Neural progenitor cell (in vitro differentiated cells): ENCODE results near the gene RFX3.

Source experiments
- EZH2 ChIP-seq: fragments of 200-600 bp; sonication (generic); IDR thresholded peaks from 2 replicates; pipeline ENCODE4 v1.6.1; 2017; ENCODE audit warnings: antibody characterized with exemption, mild to moderate bottlenecking, moderate library complexity
- EZH2phosphoT487 ChIP-seq: fragments of 200-600 bp; sonication (generic); IDR thresholded peaks from 2 replicates; pipeline ENCODE4 v1.6.1; 2017; ENCODE audit warnings: antibody characterized with exemption
- TF ChIP-seq, protein P1 (sequence below): fragments of 200-600 bp; sonication (generic); IDR thresholded peaks from 2 replicates; pipeline ENCODE4 v1.5.1; 2017; ENCODE audit warnings: antibody characterized with exemption, mild to moderate bottlenecking

DNA sequence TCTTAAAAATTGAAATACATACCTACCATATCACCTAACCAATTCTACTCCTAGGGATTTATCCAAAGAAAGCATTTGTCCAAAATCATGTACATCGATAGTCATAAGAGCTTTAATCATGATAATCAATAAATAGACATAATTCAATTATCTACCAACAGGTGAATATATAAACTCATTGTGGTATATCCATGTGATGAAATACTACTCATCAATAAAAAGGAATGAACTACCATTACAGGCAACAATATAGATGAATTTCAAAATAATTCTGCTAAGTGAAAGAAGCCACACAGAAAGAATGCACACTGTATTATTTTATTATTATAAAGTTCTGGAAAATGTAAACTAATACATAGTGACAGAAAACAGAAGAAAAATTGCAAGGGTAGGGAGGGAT, 81.8 kb downstream of the RFX3 start:
- TF ChIP-seq, protein P1, sequence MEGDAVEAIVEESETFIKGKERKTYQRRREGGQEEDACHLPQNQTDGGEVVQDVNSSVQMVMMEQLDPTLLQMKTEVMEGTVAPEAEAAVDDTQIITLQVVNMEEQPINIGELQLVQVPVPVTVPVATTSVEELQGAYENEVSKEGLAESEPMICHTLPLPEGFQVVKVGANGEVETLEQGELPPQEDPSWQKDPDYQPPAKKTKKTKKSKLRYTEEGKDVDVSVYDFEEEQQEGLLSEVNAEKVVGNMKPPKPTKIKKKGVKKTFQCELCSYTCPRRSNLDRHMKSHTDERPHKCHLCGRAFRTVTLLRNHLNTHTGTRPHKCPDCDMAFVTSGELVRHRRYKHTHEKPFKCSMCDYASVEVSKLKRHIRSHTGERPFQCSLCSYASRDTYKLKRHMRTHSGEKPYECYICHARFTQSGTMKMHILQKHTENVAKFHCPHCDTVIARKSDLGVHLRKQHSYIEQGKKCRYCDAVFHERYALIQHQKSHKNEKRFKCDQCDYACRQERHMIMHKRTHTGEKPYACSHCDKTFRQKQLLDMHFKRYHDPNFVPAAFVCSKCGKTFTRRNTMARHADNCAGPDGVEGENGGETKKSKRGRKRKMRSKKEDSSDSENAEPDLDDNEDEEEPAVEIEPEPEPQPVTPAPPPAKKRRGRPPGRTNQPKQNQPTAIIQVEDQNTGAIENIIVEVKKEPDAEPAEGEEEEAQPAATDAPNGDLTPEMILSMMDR = no peak
- TF ChIP-seq EZH2phosphoT487 (no peak), EZH2 (no peak)
